HCT116 (cell line): ENCODE measurements around the gene TMEM132D. TPM values are rescaled to one million over a fixed set of nuclear protein-coding genes. Genes with fewer than 3 reads are reported as not detected.

Source experiments
- ATAC-seq: fragments of 200-7000 bp; cut with Tn5 transposase; 2 replicates; pipeline ENCODE4 v1.9.1; 2020; ENCODE audit warnings: mild to moderate bottlenecking, moderate library complexity
- BruUV-seq: library from RNA; stranded (reverse); fragments of 400-500 nt; replicated peaks from 2 replicates; lab custom pipeline; 2021; lab: Mats Ljungman, UMichigan
- CTCF ChIA-PET: fragments of 300-600 bp; sonication (Branson Sonifier 250); formaldehyde crosslinking; loops from one replicate; lab custom pipeline; 2021; ENCODE audit warnings: antibody characterized with exemption; lab: Charles Lee
- POLR2A ChIA-PET: fragments of 300-600, 350-600 bp; sonication (Branson Sonifier 250); formaldehyde crosslinking; loops from one replicate; lab custom pipeline; 2021; ENCODE audit warnings: antibody characterized with exemption; lab: Charles Lee
- RAD21 ChIA-PET, 2 experiments: fragments of 300-600 bp; sonication (Branson Sonifier 250); formaldehyde crosslinking; loops; one replicate each; lab custom pipeline; 2023; ENCODE audit warnings: low total read pairs in 2 of 2; ENCODE audit not compliant: uncharacterized antibody in 2 of 2, unreplicated experiment in 2 of 2, low non-redundant PET in 1 of 2; lab: Charles Lee
- DNase-seq: peaks from one replicate; pipeline ENCODE4 v3.0.0-alpha.2; 2010; ENCODE audit warnings: low read depth, low spot score
- H2AFZ ChIP-seq: fragments of 200-600 bp; shearing (Covaris generic), sonication (generic); 2 replicates; pipeline ENCODE4 v1.6.1; 2017; ENCODE audit warnings: low read depth, mixed run types, mixed read lengths, antibody characterized with exemption, low read length; ENCODE audit not compliant: poor library complexity, severe bottlenecking
- H3K27ac ChIP-seq: 2 replicates; pipeline ENCODE4 v1.5.1; 2012; ENCODE audit warnings: low read depth, low read length
- H3K27me3 ChIP-seq: fragments of 200-600 bp; sonication (generic); 2 replicates; pipeline ENCODE4 v1.6.1; 2016; ENCODE audit warnings: mixed run types, low read length, mixed read lengths; ENCODE audit not compliant: insufficient read depth
- H3K36me3 ChIP-seq, 2 experiments: fragments of 200-500 bp in 1 of 2; fragments of 200-600 bp in 1 of 2; sonication (Bioruptor generic) in 1 of 2; sonication (generic) in 1 of 2; 2 replicates each; pipeline versions ENCODE4 v1.5.1 to v1.6.1; 2014 to 2016; ENCODE audit warnings: low read length in 2 of 2, inconsistent platforms in 1 of 2, mixed read lengths in 1 of 2, mixed run types in 1 of 2; ENCODE audit not compliant: insufficient read depth in 2 of 2, control insufficient read depth in 1 of 2
- H3K4me1 ChIP-seq, 2 experiments: fragments of 200-600 bp in 1 of 2; sonication (generic) in 1 of 2; 2 replicates each; pipeline versions ENCODE4 v1.5.1 to v1.6.1; 2012 to 2017; ENCODE audit warnings: low read length in 2 of 2, inconsistent platforms in 1 of 2, mild to moderate bottlenecking in 1 of 2, mixed read lengths in 1 of 2, mixed run types in 1 of 2, moderate library complexity in 1 of 2; ENCODE audit not compliant: insufficient read depth in 2 of 2, control insufficient read depth in 1 of 2
- H3K4me2 ChIP-seq: fragments of 200-600 bp; sonication (generic); 2 replicates; pipeline ENCODE4 v1.6.1; 2017; ENCODE audit warnings: mixed run types, low read length, mixed read lengths
- H3K4me3 ChIP-seq, 2 experiments: fragments of 200-600 bp in 1 of 2; sonication (generic) in 1 of 2; replicated peaks in 1 of 2; 2 replicates each; pipeline ENCODE4 v1.5.1; 2011 to 2016; ENCODE audit warnings: low read length in 2 of 2, control low read depth in 1 of 2, low read depth in 1 of 2, mild to moderate bottlenecking in 1 of 2, mixed read lengths in 1 of 2, mixed run types in 1 of 2
- H3K79me2 ChIP-seq: fragments of 200-600 bp; sonication (generic); 2 replicates; pipeline ENCODE4 v1.6.1; 2017; ENCODE audit warnings: mild to moderate bottlenecking, mixed run types, low read length, moderate library complexity, mixed read lengths; ENCODE audit not compliant: insufficient read depth
- H3K9ac ChIP-seq: fragments of 200-600 bp; sonication (generic); 2 replicates; pipeline ENCODE4 v1.6.1; 2016; ENCODE audit warnings: low read length, mixed read lengths
- H3K9me2 ChIP-seq: fragments of 200-600 bp; sonication (generic), shearing (Covaris generic); 2 replicates; pipeline ENCODE4 v1.6.1; 2017; ENCODE audit warnings: mixed run types, mild to moderate bottlenecking, moderate library complexity; ENCODE audit not compliant: insufficient read depth
- H3K9me3 ChIP-seq, 2 experiments: fragments of 200-500 bp in 1 of 2; fragments of 200-600 bp in 1 of 2; sonication (Bioruptor generic) in 1 of 2; sonication (generic) in 1 of 2; 2 replicates each; pipeline ENCODE4 v1.6.1; 2014 to 2017; ENCODE audit warnings: low read length in 2 of 2, mixed read lengths in 2 of 2, inconsistent platforms in 1 of 2, low read depth in 1 of 2, mild to moderate bottlenecking in 1 of 2, mixed run types in 1 of 2, moderate library complexity in 1 of 2; ENCODE audit not compliant: control insufficient read depth in 1 of 2, insufficient read depth in 1 of 2
- H4K20me1 ChIP-seq: fragments of 200-600 bp; sonication (generic), shearing (Covaris generic); 2 replicates; pipeline ENCODE4 v1.6.1; 2017; ENCODE audit warnings: mixed run types, mild to moderate bottlenecking, moderate library complexity; ENCODE audit not compliant: insufficient read depth
- CBX3 ChIP-seq: IDR thresholded peaks from 2 replicates; pipeline ENCODE4 v1.6.1; 2012; ENCODE audit warnings: low read depth
- CEBPB ChIP-seq: IDR thresholded peaks from 2 replicates; pipeline ENCODE4 v1.6.1; 2012; ENCODE audit warnings: low read depth
- ELF1 ChIP-seq: IDR thresholded peaks from 2 replicates; pipeline ENCODE4 v1.6.1; 2012; ENCODE audit warnings: low read depth, borderline replicate concordance
- EZH2phosphoT487 ChIP-seq: fragments of 200-600 bp; IDR thresholded peaks from 2 replicates; pipeline ENCODE4 v1.6.1; 2018; ENCODE audit warnings: antibody characterized with exemption, borderline replicate concordance
- POLR2A ChIP-seq: IDR thresholded peaks from 2 replicates; pipeline ENCODE4 v1.7.0; 2011; ENCODE audit warnings: borderline replicate concordance; ENCODE audit not compliant: insufficient read depth, insufficient read length; ENCODE audit errors: extremely low read depth
- POLR2AphosphoS5 ChIP-seq: IDR thresholded peaks from 2 replicates; pipeline ENCODE4 v1.6.1; 2011; ENCODE audit warnings: mild to moderate bottlenecking, low read depth, low read length, moderate library complexity
- RAD21 ChIP-seq: IDR thresholded peaks from 2 replicates; pipeline ENCODE4 v1.6.1; 2012; ENCODE audit warnings: low read depth, mild to moderate bottlenecking
- SP1 ChIP-seq: IDR thresholded peaks from 2 replicates; pipeline ENCODE4 v1.6.1; 2012; ENCODE audit warnings: low read depth
- YY1 ChIP-seq: IDR thresholded peaks from 2 replicates; pipeline ENCODE4 v1.6.1; 2011; ENCODE audit warnings: low read length, low read depth, moderate library complexity, mild to moderate bottlenecking; ENCODE audit not compliant: insufficient replicate concordance; ENCODE audit errors: extremely low read depth
- ZFX ChIP-seq: fragments of 450-650 bp; IDR thresholded peaks from 2 replicates; pipeline ENCODE4 v1.6.1; 2017
- ZNF274 ChIP-seq: fragments of 200-500 bp; sonication (Bioruptor generic); IDR thresholded peaks from 2 replicates; pipeline ENCODE4 v1.6.1; 2014; ENCODE audit warnings: mild to moderate bottlenecking, low read depth, low read length, inconsistent platforms
- intact Hi-C: fragments of 100-400 bp; cut with micrococcal nuclease; formaldehyde crosslinking; loops from 2 replicates; pipeline ENCODE4 v1.10.0; 2022
- total RNA-seq: library from RNA; stranded (reverse); gene quantifications from one replicate; pipeline ENCODE4 v1.2.1, GENCODE V29; 2021; ENCODE audit not compliant: unreplicated experiment
- TF ChIP-seq, protein P1 (sequence below): IDR thresholded peaks from 2 replicates; pipeline ENCODE4 v1.6.1; 2012
- TF ChIP-seq, protein P2 (sequence below): IDR thresholded peaks from 2 replicates; pipeline ENCODE4 v1.6.1; 2012; ENCODE audit warnings: low read depth
- TF ChIP-seq, protein P3 (sequence below), 3 experiments: fragments of 200-600 bp in 1 of 3; sonication (generic) in 1 of 3; IDR thresholded peaks in 2 of 3; conservative IDR thresholded peaks in 1 of 3; 2 replicates each; pipeline ENCODE4 v1.5.1; 2012 to 2017; ENCODE audit warnings: low read depth in 2 of 3, low read length in 2 of 3, antibody characterized with exemption in 1 of 3, borderline replicate concordance in 1 of 3, control low read depth in 1 of 3, mild to moderate bottlenecking in 1 of 3, mixed read lengths in 1 of 3, mixed run types in 1 of 3, moderate library complexity in 1 of 3; ENCODE audit not compliant: insufficient read depth in 1 of 3

The TMEM132D gene
- total RNA-seq, 1 experiment from 2014 or later = not detected

DNA sequence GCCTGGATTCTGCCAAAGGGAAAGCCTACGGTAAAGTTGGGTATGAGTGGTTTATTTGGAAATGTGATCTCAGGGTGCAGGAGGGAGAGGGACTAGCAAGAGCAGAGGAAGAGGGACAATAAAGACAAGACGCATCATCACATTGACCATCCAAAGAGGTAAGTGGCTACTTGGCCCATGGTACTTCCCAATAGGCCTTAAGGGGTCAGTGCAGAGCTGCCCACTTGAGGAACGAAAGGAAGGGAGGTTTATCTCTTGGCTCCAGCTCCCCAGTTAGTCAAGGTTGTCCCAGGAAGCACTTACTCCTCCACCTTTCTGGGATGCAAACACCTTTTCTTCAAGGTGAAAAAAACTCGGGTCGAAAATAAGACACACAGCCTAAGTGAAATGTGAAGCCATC, 323.9 kb downstream of the TMEM132D start:
- TF ChIP-seq, protein P1, sequence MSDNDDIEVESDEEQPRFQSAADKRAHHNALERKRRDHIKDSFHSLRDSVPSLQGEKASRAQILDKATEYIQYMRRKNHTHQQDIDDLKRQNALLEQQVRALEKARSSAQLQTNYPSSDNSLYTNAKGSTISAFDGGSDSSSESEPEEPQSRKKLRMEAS = no peak
- TF ChIP-seq RAD21 (no peak), EZH2phosphoT487 (no peak), POLR2A (no peak), ZNF274 (no peak), CBX3 (no peak), ZFX (no peak), ELF1 (no peak), SP1 (no peak)
- CTCF ChIA-PET = no interaction called here

DNA sequence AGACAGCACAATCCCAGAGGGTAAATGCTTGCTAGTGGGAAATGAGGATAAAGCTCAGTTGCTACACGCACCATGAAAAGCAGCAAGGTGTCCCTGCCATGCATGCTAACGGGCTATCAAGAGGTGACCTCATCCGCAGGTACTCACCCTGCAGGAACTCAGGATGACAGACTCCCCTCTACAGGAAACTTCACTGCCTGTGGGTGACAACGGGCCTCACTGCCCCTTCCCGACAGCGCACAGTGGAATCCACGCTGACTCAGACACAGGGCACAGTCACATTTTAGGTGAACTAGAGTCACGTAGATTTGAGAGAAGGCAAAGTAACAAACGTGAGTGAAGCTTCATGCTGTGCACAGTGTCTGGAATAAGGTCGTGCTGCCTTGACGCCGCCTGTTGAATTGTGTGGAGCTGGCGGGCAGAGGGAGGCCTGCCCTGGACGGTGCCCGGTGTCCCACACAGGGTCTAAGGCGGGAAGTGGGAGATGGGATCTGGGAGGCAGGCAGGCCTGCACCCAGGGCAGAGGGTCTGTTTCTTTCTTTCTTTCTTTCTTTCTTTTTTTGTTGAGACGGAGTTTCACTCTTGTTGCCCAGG, 331.8 kb downstream of the TMEM132D start:
- peaks cover 10 to 36% of the 10 kb centered on the region in 2 experiments; a peak in 2 of 4 replicates for H3K9me3 ChIP-seq
- no peaks in the 10 kb centered on the region for H3K4me1 ChIP-seq
- no peaks in the 10 kb centered on the region for H4K20me1 ChIP-seq
- POLR2A ChIA-PET = no interaction called here
- no peak for DNase-seq
- intact Hi-C loops = no loop called here
- CTCF ChIA-PET = no interaction called here
- no peak overlapping the region for H3K27ac ChIP-seq
- no TSS peak for BruUV-seq
- no peak for ATAC-seq
- RAD21 ChIA-PET = no interaction called here
- H3K9ac ChIP-seq = no peak overlapping the region
- H3K79me2 ChIP-seq = no peaks in the 10 kb centered on the region
- no peaks in the 10 kb centered on the region for H3K9me2 ChIP-seq
- H3K36me3 ChIP-seq = no peaks in the 10 kb centered on the region
- no peaks in the 10 kb centered on the region for H3K27me3 ChIP-seq
- H2AFZ ChIP-seq = no peak overlapping the region
- H3K4me2 ChIP-seq = no peak overlapping the region
- no peak overlapping the region for H3K4me3 ChIP-seq
- TF ChIP-seq, protein P2, sequence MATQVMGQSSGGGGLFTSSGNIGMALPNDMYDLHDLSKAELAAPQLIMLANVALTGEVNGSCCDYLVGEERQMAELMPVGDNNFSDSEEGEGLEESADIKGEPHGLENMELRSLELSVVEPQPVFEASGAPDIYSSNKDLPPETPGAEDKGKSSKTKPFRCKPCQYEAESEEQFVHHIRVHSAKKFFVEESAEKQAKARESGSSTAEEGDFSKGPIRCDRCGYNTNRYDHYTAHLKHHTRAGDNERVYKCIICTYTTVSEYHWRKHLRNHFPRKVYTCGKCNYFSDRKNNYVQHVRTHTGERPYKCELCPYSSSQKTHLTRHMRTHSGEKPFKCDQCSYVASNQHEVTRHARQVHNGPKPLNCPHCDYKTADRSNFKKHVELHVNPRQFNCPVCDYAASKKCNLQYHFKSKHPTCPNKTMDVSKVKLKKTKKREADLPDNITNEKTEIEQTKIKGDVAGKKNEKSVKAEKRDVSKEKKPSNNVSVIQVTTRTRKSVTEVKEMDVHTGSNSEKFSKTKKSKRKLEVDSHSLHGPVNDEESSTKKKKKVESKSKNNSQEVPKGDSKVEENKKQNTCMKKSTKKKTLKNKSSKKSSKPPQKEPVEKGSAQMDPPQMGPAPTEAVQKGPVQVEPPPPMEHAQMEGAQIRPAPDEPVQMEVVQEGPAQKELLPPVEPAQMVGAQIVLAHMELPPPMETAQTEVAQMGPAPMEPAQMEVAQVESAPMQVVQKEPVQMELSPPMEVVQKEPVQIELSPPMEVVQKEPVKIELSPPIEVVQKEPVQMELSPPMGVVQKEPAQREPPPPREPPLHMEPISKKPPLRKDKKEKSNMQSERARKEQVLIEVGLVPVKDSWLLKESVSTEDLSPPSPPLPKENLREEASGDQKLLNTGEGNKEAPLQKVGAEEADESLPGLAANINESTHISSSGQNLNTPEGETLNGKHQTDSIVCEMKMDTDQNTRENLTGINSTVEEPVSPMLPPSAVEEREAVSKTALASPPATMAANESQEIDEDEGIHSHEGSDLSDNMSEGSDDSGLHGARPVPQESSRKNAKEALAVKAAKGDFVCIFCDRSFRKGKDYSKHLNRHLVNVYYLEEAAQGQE = no peak
- TF ChIP-seq, protein P3, sequence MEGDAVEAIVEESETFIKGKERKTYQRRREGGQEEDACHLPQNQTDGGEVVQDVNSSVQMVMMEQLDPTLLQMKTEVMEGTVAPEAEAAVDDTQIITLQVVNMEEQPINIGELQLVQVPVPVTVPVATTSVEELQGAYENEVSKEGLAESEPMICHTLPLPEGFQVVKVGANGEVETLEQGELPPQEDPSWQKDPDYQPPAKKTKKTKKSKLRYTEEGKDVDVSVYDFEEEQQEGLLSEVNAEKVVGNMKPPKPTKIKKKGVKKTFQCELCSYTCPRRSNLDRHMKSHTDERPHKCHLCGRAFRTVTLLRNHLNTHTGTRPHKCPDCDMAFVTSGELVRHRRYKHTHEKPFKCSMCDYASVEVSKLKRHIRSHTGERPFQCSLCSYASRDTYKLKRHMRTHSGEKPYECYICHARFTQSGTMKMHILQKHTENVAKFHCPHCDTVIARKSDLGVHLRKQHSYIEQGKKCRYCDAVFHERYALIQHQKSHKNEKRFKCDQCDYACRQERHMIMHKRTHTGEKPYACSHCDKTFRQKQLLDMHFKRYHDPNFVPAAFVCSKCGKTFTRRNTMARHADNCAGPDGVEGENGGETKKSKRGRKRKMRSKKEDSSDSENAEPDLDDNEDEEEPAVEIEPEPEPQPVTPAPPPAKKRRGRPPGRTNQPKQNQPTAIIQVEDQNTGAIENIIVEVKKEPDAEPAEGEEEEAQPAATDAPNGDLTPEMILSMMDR (IDR thresholded peaks at IDR 0.05 in 2 of 3, conservative IDR thresholded peaks at IDR 0.05 in 1 of 3; ENCODE audit: borderline replicate concordance in 1 of 3, insufficient read depth in 1 of 3, low read depth in 2 of 3, low read length in 2 of 3) = no peak
- TF ChIP-seq ELF1 (no peak), YY1 (no peak), POLR2AphosphoS5 (no peak), ZNF274 (no peak), CEBPB (no peak)

More for the DNA sequence above, 323.9 kb downstream of the TMEM132D start:
- no peak for DNase-seq
- Histone ChIP-seq H3K27ac (no peak overlapping the region), H3K4me2 (no peak overlapping the region), H3K9me3 (peaks cover 3 to 15% of the 10 kb centered on the region in 2 experiments; a peak in 2 of 4 replicates), H3K4me1 (no peaks in the 10 kb centered on the region), H3K79me2 (no peaks in the 10 kb centered on the region), H3K27me3 (no peaks in the 10 kb centered on the region), H3K4me3 (no peak overlapping the region), H3K9ac (no peak overlapping the region), H3K36me3 (no peaks in the 10 kb centered on the region), H2AFZ (no peak overlapping the region), H3K9me2 (no peaks in the 10 kb centered on the region), H4K20me1 (no peaks in the 10 kb centered on the region)
- ChIA-PET POLR2A (no interaction called here), RAD21 (no interaction called here)
- intact Hi-C loops = no loop called here
- no TSS peak for BruUV-seq
- no peak for ATAC-seq
